OCI-M1 (cell line): ENCODE measurements around the gene AZU1.

Experiments
- DNase-seq: peaks from one replicate; lab custom pipeline; 2025; lab: John Stamatoyannopoulos, UW

The AZU1 gene

DNA sequence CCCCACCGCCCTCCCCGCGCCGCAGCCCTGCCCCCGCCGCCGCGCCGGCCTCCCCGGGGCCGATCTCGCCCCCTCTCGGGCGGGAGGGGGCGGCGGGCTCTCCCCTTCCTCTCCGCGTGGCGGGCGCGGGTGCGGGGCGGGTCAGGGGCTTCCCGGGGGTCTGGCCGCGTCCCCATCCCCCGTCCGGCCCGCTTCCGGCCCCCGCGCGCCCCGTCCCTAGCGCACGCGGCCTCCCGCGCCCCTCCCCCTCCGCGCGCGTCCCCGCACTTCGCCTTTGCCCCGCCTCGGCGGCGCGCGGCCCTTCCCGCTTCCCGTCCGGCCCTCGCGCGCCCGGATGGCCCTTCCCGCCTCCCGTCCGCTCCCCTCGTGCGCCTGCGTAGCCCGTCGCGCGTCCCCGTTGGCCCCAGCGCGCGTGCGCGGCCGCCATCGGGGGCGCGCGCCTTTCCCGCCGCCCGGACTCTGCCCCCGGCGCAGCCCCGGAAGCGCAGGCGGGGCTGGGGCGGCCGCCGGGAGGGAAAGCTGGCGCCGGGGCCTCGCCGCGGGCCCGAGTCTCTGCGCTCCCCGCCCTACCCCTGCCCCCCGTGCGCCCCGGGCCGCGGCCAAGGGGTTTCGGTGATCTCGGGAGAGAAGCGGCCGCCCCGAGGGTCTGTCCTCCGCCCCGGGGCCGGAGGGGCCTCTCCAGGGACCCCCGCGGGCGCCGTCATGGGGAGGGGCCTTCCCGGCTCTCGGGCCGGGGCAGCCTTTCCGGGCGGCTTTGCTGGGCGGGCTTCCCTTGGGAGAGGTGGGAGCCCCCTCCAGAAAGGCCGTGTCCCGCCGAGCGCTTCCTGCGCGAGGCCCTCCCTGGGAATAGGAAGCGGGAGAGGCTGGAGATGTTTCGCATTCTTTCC, 29.9 kb upstream of the AZU1 start:
- peak; percentile 81 for DNase-seq

GRCh38 chr19:798415-799075, 29.1 kb upstream of the AZU1 start:
- peak; percentile 7 for DNase-seq

DNA sequence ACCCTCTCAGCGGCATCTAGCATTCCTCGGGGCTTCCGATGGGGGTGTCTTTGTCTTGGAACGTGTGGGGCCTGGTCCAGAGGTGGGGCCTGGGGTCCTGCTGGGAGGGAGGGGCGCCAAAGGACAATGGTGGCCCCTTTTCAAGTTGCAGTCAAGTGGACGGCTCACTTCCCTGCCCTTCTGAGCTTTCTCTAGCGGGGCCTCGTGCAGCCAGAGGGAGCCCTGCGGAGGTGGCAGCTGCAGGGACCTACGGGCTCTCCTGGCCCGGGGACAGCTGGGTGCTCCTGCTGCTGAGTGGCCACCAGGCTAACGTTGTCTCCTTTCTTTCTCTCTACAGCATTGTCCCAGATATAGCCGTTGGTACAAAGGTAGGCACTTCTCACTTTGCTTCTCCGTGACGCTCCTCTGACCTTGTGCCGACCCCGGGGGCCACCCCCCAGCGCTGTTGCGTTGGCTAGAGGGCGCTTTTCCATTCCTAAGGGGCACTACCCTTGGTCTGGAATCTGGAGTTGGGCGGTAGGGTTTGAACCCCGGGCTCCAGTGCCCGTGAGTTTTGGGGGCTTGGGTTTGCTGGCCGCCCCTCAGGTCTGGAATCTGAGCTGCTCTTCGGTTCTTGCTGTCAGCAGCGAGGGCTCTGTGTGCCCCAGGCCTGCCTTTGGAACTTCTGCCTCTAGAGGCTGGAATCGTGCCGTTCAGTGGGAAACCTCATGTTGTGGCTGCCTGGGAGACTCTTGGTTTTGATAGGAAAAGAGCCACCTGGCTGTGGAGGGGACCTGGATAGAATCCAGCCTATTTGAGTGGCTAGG, 28.4 kb upstream of the AZU1 start:
- DNase-seq, result peak; percentile 25

DNA sequence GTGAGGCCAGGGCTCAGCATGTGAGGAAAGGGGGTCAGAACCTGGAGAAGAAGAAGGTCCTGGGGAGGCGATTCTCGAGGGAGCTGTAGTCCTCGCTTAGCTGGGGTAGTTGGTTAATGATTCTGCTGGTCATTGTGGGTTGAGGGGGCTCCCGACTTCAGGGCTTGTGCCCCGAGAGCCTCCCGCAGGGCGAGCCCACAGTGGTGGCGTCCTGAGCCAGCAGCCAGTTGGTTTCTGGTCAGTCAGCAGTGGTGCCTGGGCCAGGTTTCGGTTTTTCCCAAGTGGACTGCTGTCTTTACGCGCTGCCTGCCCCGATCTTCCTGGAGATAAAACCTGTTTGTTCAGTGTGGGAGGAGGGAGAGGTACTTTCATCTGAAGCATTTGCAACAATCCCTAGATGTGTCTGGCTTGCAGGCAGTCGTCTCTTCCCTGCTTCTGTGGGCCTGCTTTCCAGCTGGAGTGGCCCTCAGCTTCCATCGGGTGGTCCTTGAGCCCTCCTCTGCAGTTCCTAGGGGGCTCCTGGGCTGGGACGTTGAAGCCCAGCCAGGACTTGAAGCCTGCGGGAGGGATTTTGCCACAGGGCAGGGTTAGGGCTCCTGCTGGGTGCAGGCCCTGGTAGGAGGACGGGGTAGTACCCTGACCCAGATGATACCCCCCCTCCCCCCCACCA, 27.1 kb upstream of the AZU1 start:
- DNase-seq, result no peak

DNA sequence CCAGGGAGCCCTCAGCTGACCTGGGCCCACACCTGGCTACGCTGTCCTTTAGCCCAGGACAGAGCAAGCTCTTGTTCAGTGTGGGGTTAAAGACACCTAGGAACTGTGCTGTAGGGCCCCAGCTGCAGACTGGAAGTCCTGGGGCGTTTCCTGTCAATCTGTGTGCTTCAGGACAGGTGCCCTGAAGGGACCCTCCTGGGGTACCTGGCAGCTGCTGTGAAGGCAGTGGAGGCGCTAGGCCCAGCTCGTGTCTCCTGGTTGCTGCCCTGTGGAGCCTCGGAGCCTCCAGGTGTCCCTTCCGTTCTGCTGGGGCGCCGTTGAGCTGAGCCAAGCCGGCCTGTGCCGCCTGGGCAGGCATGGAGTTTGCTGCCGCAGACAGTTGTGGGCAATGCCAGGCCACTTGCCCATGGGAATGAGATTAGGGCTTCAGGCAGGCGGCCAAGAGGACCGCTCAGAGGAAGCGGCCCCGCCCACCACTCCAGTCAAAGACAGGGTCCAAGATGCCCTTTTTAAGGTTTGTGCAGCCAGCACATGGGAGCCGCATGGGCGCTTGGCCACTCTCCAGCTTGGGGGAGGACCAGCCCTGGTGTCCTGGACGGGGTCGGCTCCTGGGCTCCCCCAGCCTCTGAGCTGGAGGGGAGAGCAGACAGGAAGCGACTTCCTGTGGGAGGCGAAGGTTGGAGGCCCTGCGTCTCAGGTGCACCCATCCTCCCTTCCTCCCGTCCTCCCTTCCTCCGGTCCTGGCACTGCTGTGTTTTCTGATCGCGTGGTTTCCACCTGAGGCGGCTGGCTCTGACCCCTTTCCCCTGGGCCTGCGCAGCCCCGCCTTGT, 26.4 kb upstream of the AZU1 start:
- no peak for DNase-seq

DNA sequence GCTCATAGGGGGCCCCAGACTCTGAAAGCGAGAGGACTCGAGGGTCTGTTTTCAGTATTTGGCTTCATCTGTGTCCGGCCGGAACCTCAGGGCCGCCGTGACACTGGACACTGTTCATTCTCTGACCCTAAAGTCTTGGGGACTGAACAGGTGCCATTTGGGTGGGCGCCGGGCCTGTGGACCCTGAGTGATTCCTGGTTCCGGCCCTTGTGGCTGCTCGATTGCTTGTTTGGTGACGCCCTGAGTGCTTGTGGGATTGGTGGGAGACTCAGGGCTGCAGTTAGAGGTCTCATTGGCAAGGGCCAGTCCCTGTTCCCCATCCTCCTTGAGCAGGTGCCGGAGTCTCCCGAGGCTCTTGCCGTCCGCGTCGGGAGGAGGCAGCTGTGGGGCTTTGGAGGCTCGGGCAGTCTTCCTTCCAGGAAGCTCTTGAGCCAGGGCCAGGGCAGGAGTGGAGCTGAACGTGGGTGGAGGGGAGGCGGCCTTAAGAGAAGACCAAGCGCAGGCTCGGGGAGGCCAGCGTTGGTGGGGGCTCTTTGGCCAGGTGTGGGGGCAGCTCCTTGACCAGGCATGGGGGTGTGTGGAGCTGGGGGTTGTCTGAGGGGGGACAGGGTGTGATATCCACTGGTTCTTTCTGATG, 25.7 kb upstream of the AZU1 start:
- DNase-seq, result no peak

DNA sequence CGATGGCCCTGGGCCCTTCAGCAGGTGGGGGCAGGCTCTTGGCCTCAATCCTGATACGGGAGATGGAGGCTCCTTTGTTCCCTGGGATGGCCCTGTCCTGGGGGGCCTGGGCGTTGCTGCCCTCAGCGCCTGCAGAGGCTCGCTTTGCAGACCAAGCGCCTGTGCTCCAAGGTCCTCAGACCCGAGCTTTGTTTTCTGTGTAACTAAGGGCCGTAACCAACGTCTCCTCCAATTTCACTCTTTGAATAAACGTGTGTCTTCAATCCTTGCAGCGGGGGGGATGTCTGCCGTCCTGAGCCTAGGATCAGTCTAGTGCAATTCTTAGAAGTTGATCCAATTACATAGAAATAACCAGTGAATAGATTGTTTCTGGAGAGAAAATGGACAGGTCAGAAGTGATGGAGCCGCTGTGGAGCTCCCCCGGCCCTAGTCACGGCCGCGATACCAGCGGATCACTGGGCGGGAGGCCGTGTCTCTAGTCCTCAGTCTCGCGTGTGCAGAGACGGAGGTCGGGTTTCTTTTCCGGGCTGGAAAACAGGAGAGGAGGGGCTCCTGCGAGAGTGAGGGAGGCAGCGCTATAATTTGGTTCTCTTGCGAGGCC, 25.0 kb upstream of the AZU1 start:
- no peak for DNase-seq

DNA sequence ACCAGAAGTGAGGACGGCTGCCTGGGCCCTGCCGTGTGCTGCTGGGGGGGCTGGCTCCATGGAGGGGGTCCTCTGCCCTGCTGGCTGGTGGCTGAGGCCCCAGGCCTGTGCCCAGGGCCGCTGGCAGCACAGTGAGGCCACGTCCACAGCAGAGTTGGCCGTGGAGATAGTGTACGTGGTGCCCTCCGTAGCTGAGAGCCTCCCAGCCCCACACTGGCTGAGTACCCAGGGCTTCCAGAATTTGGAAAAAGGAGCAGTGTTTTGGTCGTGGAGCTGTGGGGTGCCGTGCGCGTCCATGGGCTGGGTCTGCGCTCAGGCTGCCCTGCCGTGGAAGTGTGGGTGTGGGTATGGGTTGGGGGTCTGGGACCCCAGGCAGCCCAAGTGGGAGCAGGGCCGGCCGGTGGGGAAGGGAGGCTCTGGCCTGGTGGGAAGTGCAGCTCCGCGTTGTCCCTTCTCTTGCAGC, 24.5 kb upstream of the AZU1 start:
- DNase-seq, result no peak

- no peak for DNase-seq
Observed at GRCh38 chr19:803686-804418, 23.8 kb upstream of the AZU1 start.

DNA sequence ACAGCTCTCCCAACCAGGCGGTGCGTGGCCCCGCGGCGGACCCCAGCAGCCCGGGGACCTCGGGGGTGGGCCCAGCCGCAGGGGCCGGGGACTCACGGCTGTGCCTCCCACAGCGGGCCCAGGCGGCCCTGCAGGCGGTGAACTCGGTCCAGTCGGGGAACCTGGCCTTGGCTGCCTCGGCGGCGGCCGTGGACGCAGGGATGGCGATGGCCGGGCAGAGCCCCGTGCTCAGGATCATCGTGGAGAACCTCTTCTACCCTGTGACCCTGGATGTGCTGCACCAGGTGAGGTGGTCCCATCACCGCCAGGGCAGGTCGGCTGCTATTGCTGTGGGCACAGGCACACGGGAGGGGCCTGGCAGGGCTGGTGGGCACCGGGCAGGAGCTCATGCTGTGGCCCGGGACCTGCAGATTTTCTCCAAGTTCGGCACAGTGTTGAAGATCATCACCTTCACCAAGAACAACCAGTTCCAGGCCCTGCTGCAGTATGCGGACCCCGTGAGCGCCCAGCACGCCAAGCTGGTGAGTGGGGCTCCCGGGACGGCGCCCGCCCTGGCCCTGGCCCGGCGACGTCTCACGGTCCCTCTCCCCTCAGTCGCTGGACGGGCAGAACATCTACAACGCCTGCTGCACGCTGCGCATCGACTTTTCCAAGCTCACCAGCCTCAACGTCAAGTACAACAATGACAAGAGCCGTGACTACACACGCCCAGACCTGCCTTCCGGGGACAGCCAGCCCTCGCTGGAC, 23.0 kb upstream of the AZU1 start:
- DNase-seq, result no peak

DNA sequence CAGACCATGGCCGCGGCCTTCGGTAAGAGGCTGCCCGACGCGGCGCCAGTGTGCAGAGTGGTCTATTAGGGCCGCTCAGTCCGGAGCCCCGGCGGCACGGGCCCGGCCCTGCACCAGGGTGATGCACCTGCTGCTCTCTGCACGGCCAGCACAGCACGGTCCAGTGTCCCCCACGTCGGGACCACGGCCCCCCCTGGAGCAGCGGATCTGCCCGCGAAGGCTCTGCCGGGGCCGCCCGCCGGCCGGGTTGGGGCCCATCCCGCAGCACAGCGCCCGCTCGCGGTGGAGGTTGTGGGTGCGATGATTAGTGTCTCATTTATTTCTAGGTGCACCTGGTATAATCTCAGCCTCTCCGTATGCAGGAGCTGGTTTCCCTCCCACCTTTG, 22.5 kb upstream of the AZU1 start:
- no peak for DNase-seq

DNA sequence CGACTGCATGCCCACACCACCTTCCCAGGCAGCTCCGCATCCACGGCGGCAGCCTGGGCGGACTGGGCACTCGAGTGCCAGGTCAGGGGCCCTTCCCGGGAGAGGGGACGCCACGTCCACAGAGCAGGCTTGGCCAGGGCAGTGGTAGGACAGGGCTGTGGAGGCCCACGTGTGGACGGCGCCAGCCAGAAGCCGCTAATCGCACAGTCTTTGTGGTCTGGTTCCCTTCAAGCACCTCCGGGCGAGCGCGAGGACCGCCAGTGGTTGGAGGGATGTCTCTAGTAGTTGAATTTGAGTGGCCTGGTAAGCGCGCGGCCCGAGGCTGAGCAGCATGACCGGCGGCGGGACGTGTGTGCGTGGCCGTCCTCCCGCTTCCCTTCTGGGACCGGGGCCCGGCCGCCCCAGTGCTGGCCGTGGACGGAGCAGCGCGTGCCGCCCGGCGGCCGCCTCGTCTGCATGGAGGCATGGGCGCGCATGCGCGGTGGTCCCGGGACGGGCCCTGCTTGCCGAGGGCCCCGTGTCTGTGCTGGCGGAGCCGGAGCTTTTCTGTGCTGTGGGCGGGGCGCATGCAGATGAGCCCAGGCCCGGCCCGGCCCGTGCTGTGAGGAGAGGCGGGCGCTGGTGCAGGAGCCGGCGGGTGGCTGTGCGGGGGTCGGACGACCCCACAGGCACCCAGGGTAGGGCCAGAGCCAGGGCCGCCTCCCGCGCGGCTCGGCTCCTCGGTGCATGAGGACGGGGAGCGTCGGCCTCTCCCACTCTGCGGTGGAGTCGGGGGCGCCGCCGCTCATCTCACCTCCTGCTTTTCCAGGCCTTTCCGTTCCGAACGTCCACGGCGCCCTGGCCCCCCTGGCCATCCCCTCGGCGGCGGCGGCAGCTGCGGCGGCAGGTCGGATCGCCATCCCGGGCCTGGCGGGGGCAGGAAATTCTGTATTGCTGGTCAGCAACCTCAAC, 21.8 kb upstream of the AZU1 start:
- DNase-seq, result no peak

DNA sequence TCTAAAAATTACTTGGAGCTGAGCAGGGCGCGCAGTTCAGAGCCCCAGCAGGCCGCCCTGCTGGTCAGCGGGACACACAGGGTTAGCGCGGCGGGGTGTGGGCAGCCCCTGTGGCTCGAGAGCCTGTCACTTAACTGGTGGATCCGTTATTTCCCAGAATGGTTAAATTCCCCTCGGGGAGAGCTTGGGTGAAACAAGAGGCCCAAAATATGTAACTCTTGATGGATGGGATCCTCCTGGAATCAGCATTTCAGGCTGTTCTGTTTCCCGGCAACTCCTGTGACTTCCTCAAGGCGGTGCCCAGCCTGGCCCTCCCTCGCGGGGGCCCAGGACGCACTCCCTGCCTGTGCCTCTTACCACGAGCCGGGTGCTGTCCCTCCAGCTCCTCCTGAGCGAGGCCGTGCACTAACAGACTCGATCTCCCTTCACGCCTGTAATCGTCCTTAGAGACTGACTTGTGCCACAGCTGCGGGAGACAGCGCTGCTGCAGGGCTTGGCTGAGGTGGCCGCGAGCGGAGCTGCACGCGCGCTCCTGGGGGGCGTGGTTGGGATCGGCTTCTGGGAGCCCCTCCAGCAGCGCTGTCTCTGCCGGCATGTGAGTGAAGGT, 20.7 kb upstream of the AZU1 start:
- DNase-seq, result no peak

- DNase-seq, result no peak
Observed at GRCh38 chr19:807627-808422, 19.8 kb upstream of the AZU1 start.

GRCh38 chr19:808423-808775, 19.2 kb upstream of the AZU1 start:
- DNase-seq, result no peak

- no peak for DNase-seq
Observed at GRCh38 chr19:810077-810855, 17.4 kb upstream of the AZU1 start.
